Measurements from ENCODE around the gene DEFB113.

Gene DEFB113, protein sequence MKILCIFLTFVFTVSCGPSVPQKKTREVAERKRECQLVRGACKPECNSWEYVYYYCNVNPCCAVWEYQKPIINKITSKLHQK

DNA sequence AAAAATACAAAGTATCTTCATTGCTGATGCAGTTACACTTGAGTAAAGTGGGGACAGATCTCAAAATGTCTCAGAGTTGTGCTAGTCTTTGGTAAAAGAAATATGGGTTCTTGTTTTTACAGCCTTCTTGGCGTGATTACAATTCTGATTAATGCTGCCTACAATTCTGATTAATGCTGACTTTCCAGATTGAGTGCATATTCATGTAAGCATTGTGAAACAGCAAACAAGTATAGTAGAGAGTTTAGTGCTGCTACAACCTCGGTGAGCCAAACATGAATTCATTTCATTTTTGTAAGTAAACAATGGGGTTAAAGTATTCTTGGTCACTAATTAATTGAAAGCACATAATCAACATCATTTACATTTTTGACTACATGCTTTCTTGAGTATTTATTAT is at the start of gene DEFB113:
TSS of gene DEFB113 (minus strand) at position 21 of the 400 bp plus-strand sequence. CDS start at position 21, 0 bp downstream.
- TF ChIP-seq, protein P1, sequence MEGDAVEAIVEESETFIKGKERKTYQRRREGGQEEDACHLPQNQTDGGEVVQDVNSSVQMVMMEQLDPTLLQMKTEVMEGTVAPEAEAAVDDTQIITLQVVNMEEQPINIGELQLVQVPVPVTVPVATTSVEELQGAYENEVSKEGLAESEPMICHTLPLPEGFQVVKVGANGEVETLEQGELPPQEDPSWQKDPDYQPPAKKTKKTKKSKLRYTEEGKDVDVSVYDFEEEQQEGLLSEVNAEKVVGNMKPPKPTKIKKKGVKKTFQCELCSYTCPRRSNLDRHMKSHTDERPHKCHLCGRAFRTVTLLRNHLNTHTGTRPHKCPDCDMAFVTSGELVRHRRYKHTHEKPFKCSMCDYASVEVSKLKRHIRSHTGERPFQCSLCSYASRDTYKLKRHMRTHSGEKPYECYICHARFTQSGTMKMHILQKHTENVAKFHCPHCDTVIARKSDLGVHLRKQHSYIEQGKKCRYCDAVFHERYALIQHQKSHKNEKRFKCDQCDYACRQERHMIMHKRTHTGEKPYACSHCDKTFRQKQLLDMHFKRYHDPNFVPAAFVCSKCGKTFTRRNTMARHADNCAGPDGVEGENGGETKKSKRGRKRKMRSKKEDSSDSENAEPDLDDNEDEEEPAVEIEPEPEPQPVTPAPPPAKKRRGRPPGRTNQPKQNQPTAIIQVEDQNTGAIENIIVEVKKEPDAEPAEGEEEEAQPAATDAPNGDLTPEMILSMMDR (IDR thresholded peaks at IDR 0.05; ENCODE audit: insufficient read depth, low read length, poor library complexity, severe bottlenecking), result no peak
- Histone ChIP-seq H3K4me3 (replicated peaks; ENCODE audit: low read depth, low read length) (no peak within 1 kb of the TSS), H3K36me3 (ENCODE audit: control insufficient read depth, insufficient read depth, low read length) (no peaks in the 10 kb centered on the region), H3K27me3 (replicated peaks; ENCODE audit: control insufficient read depth, insufficient read depth, low read length) (no peaks in the 10 kb centered on the region)
- DNase-seq (ENCODE audit: extremely low read depth, insufficient read length), result no peak

DNA sequence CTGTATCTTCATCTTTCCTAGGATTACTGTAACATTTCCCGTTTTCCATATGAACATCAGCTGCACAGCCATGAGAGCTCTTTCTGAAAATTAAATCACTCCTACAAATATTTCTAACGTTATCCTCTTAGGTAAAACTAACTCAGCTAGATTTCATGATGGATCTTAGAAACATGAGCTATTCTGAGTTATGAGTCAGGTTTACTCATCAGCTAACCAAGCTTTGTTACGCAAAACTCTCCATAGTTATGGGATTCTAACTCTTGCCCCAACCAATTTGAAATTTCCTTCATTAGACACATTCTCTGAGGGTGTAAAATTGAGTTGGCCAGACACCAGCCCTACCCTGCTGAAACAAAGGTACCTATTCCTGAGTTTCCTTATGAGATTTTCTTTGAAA is 38.4 kb upstream of the DEFB113 start:
- Histone ChIP-seq H3K27me3 (replicated peaks; ENCODE audit: control insufficient read depth, insufficient read depth, low read length) (no peaks in the 10 kb centered on the region), H3K4me3 (replicated peaks; ENCODE audit: low read depth, low read length) (no peak overlapping the region), H3K36me3 (ENCODE audit: control insufficient read depth, insufficient read depth, low read length) (no peaks in the 10 kb centered on the region)
- no peak for DNase-seq (ENCODE audit: extremely low read depth, insufficient read length)
- TF ChIP-seq, protein P1 (IDR thresholded peaks at IDR 0.05; ENCODE audit: insufficient read depth, low read length, poor library complexity, severe bottlenecking), result no peak

DNA sequence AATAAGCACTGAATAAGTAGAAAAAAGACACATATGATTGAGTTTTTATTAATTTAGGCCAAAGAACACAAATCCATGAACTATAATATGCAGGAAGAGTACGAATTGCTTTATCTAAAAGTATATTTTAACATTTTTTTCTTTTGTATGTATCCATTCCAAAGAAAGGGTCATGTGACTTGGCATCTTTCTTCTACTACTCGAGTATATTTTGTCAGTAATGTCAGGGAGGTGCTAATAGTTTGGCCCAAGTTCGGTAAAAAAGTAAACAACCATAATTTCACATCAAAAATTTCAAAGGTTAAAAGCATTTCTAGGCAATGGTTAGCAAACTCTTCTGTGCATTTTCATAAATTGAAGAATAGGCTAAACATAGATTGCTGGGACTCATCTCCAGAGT is 33.7 kb upstream of the DEFB113 start:
- DNase-seq (ENCODE audit: extremely low read depth, insufficient read length), result no peak
- H3K36me3 ChIP-seq (ENCODE audit: control insufficient read depth, insufficient read depth, low read length), result no peaks in the 10 kb centered on the region
- H3K27me3 ChIP-seq (replicated peaks; ENCODE audit: control insufficient read depth, insufficient read depth, low read length), result no peaks in the 10 kb centered on the region
- TF ChIP-seq, protein P1 (IDR thresholded peaks at IDR 0.05; ENCODE audit: insufficient read depth, low read length, poor library complexity, severe bottlenecking), result no peak
- no peak overlapping the region for H3K4me3 ChIP-seq (replicated peaks; ENCODE audit: low read depth, low read length)

DNA sequence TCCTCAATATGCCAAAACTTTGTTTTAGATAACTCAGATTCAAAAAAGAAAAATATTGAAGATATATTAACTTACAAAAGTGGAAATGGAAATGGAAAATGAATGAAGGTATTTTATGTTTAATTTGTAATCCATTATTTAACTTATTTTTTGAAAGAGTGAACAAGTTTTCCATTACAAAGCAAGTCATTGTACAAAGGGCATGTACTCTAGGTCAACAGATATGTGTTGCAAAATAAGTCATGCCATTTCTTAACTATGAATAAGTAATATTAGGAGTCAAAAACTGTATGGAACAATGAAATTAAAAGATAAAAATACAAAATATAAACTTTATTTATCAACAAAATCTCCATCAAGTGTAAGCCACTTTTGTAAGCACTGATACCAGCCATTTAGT is 25.9 kb upstream of the DEFB113 start:
- TF ChIP-seq, protein P1 (IDR thresholded peaks at IDR 0.05; ENCODE audit: insufficient read depth, low read length, poor library complexity, severe bottlenecking), result no peak
- H3K27me3 ChIP-seq (replicated peaks; ENCODE audit: control insufficient read depth, insufficient read depth, low read length), result no peaks in the 10 kb centered on the region
- H3K36me3 ChIP-seq (ENCODE audit: control insufficient read depth, insufficient read depth, low read length), result no peaks in the 10 kb centered on the region
- no peak overlapping the region for H3K4me3 ChIP-seq (replicated peaks; ENCODE audit: low read depth, low read length)
- DNase-seq (ENCODE audit: extremely low read depth, insufficient read length), result no peak

DNA sequence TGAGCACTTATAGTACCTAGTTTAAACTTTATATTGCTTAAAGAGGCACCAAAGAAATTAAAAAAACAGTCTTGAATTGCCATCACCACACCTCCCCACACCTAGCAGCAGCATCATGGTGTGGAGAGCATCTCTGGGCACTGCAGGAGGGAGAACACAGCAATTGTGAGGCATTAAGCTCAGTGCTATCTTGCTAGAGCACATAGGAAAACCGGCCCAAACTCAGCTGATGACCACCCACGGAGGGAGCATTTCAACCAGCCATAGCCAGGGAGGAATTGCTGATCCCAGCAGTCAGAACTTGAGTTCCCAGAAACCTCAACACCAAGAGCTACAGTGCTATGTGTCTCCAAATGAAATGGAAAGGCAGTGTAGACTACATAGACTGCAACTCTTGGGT is 19.5 kb upstream of the DEFB113 start:
- H3K27me3 ChIP-seq (replicated peaks; ENCODE audit: control insufficient read depth, insufficient read depth, low read length), result no peaks in the 10 kb centered on the region
- H3K36me3 ChIP-seq (ENCODE audit: control insufficient read depth, insufficient read depth, low read length), result no peaks in the 10 kb centered on the region
- TF ChIP-seq, protein P1 (IDR thresholded peaks at IDR 0.05; ENCODE audit: insufficient read depth, low read length, poor library complexity, severe bottlenecking), result no peak
- H3K4me3 ChIP-seq (replicated peaks; ENCODE audit: low read depth, low read length), result no peak overlapping the region
- no peak for DNase-seq (ENCODE audit: extremely low read depth, insufficient read length)

DNA sequence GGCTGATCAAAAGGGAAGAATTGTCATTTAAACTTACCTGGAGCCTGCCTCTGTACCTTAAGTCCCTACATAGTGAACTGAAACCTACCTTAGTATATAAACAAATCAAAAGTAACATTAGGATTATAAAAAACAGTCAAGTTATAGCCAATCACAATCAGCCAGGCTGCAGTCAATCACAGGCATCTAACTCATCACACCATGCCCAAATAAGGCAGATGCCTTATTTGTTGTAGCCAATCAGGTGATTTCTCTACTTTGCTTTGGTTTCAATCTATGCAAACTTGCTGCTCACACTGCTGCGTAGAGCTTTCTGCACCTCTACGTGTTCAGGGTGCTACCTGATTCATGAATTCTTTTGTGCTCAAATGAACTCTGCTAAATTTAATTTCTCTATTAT is 18.3 kb upstream of the DEFB113 start:
- H3K36me3 ChIP-seq (ENCODE audit: control insufficient read depth, insufficient read depth, low read length), result no peaks in the 10 kb centered on the region
- no peak overlapping the region for H3K4me3 ChIP-seq (replicated peaks; ENCODE audit: low read depth, low read length)
- no peaks in the 10 kb centered on the region for H3K27me3 ChIP-seq (replicated peaks; ENCODE audit: control insufficient read depth, insufficient read depth, low read length)
- TF ChIP-seq, protein P1 (IDR thresholded peaks at IDR 0.05; ENCODE audit: insufficient read depth, low read length, poor library complexity, severe bottlenecking), result no peak
- DNase-seq (ENCODE audit: extremely low read depth, insufficient read length), result no peak
